Ramos (cell line): ENCODE results near the gene PDE9A.

Experiments
- in situ Hi-C: fragments of 300-500 bp; cut with MboI; formaldehyde crosslinking; loops from one replicate; pipeline ENCODE4 v1.14.3; 2022; ENCODE audit warnings: low sequenced_read_pairs; ENCODE audit not compliant: unreplicated experiment

PDE9A gene

GRCh38 chr21:42682661-42683210, 29.3 kb downstream of the PDE9A start:
- in situ Hi-C loops: no loop called here

DNA sequence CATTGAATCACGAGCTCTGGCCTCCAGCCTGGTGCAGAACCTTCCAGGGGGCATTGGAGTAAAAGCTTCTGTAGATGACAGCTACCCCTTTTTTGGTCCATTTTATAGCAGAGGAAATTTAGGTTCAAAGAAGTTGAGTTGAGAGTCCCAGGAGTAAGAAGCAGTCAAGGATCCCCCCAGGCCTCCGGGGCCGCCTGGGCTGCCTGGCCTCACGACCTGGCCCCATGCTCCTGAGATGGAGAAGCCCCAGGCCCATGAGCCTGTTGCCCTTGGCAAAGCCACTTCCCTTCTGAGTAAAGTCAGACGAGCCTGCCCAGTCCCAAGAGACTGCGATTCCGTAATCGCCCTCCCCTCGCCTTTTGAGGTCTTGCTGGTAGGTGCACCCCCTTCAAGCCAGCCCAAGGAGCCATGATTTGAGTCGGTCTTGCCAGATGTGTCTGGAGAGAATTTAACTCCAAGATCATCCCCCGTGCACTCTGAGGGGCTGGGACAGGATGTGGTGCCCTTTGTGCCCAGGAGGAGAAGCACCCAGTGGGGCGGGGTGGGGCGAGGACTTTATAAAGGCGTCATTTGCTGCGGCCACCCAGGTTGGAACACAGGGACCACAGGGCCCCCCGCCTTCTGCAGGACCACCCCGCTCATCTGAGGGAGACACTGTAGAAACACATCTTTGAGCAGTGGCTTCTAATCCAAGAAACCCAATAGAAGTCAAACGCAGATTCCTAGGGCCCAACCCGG, 30.1 kb downstream of the PDE9A start:
- in situ Hi-C loops: no loop called here

GRCh38 chr21:42684109-42684916, 30.9 kb downstream of the PDE9A start:
- in situ Hi-C loops: no loop called here

GRCh38 chr21:42685036-42685435, 31.6 kb downstream of the PDE9A start:
- in situ Hi-C loops: no loop called here

DNA sequence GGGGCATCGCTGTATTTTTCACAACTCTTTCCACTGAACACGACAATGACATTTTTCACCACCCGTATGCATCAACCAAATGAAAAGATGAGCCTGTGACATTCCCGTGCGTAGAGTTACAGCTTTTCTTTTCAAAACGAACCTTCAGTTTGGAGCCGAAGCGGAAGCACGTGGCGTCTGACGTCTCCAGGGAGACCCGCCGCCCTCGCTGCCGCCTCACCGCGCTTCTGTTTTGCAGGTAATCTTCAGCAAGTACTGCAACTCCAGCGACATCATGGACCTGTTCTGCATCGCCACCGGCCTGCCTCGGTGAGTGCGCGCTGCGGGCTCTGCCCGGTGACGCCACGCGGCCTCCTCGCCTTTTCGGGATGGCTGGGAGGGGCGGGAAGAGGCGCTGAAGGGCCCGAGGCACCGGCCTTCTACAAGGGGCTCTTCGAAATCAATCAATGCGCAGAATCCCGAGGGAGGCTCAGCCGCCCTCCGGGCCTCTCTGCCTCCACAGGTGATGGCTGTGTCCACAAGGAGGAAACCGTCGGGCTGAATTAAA, 32.6 kb downstream of the PDE9A start:
- in situ Hi-C loops: no loop called here

- in situ Hi-C loops: no loop called here
These were observed 34.4 kb downstream of the PDE9A start for GRCh38 chr21:42687796-42688195.

DNA sequence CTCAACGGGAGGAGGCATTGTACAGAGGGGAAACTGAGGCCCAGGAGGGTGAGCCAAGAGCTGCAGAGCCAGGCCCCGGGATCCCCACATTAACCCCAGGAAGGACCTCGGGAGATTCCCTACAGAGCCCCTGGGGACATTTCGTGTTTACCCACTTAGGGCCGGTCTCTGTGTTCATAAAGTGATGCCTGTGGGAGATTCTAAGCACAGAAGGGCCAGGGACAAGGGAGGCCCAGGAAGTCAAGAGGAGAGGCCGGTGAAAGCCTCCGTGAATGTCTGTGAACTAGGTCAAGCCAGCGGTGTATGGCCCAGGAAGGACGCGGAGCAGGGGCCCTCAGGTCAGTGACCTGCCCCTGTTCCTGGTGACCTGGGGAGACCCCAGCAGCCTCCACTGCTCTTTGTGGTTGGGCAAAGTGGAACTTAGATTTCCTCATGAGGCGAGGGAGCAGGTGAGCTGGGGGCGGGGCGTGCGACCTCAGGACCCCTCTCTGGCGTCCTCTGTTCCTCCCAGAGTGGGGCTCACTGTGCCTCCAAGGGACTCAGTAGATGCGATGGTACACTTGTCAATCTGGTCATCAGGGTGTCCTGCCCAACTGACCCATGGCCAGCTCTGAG, 34.9 kb downstream of the PDE9A start:
- in situ Hi-C loops: no loop called here

DNA sequence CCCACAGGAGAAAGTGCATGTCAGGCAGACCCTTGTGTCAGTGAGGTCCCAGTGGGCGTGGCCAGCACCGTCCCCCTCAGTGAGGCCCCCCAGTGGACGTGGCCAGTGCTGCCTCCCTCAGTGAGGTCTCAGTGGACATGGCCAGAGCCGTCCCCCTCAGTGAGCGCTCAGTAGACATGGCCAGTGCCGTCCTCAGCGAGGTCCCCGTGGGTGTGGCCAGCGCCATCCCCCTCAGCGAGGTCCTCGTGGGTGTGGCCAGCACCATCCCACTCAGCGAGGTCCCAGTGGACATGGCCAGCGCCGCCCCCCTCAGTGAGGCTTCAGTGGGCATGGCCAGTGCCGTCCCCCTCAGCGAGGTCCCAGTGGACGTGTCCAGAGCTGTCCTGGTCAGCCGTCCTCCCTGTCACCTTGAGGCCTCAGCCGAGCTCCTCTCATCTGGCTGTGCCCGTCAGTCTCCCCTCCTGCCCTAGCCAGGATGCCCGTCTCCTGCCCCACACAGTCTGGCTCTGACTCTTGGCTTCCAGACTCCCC, 35.5 kb downstream of the PDE9A start:
- in situ Hi-C loops: no loop called here

DNA sequence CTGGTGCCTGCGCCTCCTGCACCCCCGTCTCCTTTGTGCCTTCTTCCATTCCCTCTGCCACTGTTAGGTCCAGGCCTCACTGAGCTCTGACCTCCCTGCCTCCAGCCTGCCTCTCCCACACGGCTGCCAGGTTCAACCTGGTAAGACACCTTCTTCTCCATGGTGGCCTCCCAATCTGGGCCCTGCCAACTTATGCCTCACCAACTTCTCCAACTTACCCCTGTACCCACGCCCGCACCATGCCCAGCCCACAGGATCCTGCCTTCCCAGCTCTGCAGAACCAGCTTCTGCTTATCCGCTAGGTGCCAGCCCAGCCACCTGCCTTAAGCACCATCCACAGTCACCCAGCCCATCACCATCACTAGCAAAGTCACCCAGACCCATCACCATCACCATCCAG, 37.2 kb downstream of the PDE9A start:
- in situ Hi-C loops: no loop called here

- in situ Hi-C loops: no loop called here
These were observed 38.6 kb downstream of the PDE9A start for GRCh38 chr21:42691901-42692559.

DNA sequence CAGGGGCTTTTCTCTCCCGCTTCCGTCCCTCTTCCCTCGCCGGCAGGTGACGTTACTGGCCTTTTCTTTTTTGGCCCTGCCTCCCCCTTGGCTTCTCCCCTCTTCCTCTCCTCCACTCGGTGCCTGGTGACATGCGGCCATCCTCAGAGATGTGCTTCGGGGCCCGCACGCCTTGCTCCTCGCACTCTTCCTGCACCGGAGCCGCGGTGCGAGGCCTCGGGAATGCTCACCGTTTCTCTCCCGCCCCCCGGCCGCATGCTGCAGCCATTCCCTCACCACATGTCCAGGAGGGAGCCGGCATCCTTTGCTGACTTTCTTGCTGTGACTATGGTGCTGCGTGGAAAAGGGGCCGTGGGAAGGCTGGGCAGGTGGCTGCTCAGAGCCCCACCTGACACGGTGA, 39.3 kb downstream of the PDE9A start:
- in situ Hi-C loops: no loop called here

- in situ Hi-C loops: no loop called here
These were observed 41.6 kb downstream of the PDE9A start for GRCh38 chr21:42694751-42695696.

DNA sequence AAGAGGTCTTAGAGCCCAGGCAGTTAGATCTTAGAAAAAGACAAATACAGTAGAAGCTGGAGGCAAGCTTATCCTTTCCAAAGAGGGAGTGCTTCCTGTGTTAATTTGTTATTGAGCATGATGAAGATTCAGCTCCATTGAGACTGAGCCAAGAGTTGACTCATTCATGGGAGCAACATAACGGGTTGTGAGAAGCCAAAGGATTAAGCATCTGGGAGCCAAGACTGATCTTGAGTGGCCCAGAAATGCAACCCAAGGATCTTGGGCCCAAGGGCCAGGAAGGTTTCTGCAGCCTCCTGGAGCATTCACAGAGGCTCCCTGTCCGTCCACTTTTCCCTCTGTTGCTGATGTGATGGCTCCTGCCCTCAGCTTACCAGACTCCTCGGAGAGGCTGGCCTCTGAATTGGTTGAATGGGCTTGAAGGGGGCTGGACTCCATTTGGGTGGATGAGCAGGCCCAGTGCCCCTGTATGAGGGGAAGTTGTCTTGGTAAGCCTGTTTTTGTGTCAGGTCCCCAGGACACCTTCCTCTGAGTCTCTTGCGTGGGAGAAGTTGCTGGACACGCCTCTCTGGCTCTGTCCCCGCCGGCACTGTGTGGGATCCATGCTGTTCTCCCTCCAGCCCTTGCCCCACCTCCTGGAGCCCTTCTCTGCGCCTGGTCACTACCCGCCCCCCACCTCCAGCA, 42.4 kb downstream of the PDE9A start:
- in situ Hi-C loops: no loop called here

DNA sequence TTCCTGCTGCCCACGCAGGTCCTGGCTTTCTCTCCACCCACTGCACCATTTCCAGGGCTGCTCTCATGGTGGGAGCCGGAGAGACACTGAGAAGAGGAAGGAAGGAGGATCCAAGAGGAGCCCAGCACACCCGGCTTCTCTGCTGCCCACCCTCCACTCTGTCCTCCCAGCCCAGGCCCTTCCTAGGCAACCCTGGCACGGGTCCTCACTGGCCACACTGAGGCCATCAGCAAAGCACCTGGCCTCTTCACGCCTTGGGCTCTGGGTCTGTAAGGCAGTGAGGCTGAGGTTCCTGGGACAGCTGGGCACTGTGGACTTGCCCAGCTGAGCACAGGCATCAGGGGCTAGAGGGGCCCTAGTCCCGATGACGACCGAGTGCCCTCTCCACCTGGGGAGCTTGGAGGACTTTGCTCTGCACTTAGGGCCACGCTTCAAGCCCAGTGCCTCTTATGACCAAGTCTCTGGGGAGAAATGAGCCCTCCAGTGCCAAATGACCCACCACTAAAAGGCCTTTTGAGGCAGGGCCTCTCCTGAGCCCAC, 43.1 kb downstream of the PDE9A start:
- in situ Hi-C loops: no loop called here

DNA sequence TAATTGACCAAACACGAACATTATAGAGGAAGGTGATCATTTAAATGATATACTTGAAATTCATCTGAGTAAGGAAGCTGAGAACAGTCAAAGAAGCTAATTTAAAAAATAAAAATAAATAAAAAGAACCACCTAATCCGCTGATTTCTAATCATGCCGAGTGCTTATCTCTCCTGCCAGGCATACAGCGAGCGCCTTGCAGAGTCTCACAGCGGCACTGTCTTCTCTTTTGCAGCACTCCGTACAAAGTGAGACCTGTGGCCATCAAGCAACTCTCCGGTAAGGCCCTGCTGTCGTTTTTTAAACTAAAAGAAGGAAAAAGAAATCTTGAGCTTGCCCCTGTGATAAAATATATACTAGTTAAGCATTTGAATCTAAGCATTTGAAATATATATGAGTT, 45.3 kb downstream of the PDE9A start:
- in situ Hi-C loops: no loop called here

DNA sequence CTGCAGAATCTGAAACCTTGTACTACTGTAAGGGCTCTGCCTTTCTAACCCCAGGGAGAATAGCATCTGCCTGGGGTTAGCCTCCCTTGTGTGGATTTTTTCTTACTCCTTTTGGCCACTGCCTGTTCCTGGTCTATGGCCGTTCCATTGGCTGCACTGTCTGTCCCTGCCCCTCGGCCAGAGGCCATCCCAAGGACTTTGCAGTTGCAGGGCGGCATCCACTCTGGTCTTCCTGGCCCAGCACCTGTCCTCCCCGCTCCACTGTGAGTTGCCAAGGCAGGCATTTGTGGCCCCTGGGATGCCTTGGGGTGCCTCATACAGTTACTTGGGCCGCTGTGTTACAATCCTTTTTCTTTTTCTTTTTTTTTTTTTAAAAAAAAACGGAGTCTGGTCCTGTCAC, 45.8 kb downstream of the PDE9A start:
- in situ Hi-C loops: no loop called here

DNA sequence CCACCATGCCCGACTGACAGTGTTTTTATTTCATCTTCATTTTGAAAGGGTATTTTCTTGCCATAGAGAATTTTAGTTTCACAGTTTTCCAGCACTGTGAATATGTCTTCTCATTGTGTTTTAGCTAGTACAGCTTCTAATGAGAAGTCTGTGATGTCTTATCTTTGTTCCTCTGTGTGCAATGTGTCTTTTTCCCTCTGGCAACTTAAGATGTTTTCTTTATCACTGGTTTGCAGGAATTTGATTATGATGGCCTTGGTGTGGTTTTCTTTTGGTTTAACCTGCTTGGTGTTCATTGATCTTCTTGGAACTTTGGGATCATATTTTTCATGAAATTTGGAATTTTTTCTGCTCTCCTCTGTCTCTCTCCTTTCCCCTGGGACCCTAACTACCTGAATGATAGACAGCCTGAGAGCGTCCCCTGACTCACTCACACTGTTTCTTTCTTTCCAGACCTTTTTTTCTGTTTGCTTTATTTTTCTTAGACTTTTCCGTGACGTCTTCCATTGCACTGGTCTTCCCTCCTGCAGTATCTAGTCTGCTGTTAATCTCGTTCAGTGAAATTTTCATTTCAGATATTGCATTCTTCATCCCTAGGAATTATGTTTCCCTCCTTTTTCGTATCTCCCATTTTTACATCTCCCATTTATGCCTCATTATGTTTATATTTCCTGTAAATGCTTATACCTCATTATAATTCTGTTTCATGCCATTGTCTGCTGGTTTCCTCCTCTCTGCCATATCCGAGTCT, 48.5 kb downstream of the PDE9A start:
- in situ Hi-C loops: loop anchor here (10.0 kb wide), 1 partner anchor 107 kb away; no protein-coding TSS in a partner anchor
